Testis (tissue), 2 donors: ENCODE data around the gene DQX1.

Source experiments
- CTCF ChIP-seq, 3 experiments: fragments of 450-650 bp in 2 of 3; fragments of 200-600 bp in 1 of 3; sonication (generic) in 1 of 3; IDR thresholded peaks; one replicate each; pipeline ENCODE4 v1.5.1; 2016 to 2019; ENCODE audit warnings: antibody characterized with exemption in 3 of 3, mild to moderate bottlenecking in 2 of 3, moderate library complexity in 1 of 3
- POLR2A ChIP-seq: fragments of 450-650 bp; IDR thresholded peaks from one replicate; pipeline ENCODE4 v1.6.1; 2017; ENCODE audit warnings: antibody characterized with exemption, mild to moderate bottlenecking, moderate library complexity

- TF ChIP-seq CTCF (IDR thresholded peaks at IDR 0.05): no peak
- no peak for TF ChIP-seq POLR2A
These were observed 7.4 kb upstream of the DQX1 start for GRCh38 chr2:74533464-74533863.
